ENCODE measurements around the gene CIAO3.

- TF ChIP-seq CTCF (IDR thresholded peaks at IDR 0.05) (peak in 2 of 4 experiments; percentile 23 to 26), POLR2A (IDR thresholded peaks at IDR 0.05) (peak; percentile 39), POLR2AphosphoS5 (IDR thresholded peaks at IDR 0.05) (peak; percentile 98)
Observed at GRCh38 chr16:684071-684794, 56.6 kb downstream of the CIAO3 start, which contains the start of gene JMJD8.

All from prostate gland (tissue), 2 donors.